Ramos (cell line): ENCODE measurements around the gene BCL7A.
"Not testable (repeated sequence)": the region's sequence is repeated elsewhere in the genome, so short reads cannot be mapped to it uniquely, and the experiment has no call there.

ENCODE experiments used
- in situ Hi-C: fragments of 300-500 bp; cut with MboI; formaldehyde crosslinking; loops from one replicate; pipeline ENCODE4 v1.14.3; 2022; ENCODE audit warnings: low sequenced_read_pairs; ENCODE audit not compliant: unreplicated experiment

The BCL7A gene

DNA sequence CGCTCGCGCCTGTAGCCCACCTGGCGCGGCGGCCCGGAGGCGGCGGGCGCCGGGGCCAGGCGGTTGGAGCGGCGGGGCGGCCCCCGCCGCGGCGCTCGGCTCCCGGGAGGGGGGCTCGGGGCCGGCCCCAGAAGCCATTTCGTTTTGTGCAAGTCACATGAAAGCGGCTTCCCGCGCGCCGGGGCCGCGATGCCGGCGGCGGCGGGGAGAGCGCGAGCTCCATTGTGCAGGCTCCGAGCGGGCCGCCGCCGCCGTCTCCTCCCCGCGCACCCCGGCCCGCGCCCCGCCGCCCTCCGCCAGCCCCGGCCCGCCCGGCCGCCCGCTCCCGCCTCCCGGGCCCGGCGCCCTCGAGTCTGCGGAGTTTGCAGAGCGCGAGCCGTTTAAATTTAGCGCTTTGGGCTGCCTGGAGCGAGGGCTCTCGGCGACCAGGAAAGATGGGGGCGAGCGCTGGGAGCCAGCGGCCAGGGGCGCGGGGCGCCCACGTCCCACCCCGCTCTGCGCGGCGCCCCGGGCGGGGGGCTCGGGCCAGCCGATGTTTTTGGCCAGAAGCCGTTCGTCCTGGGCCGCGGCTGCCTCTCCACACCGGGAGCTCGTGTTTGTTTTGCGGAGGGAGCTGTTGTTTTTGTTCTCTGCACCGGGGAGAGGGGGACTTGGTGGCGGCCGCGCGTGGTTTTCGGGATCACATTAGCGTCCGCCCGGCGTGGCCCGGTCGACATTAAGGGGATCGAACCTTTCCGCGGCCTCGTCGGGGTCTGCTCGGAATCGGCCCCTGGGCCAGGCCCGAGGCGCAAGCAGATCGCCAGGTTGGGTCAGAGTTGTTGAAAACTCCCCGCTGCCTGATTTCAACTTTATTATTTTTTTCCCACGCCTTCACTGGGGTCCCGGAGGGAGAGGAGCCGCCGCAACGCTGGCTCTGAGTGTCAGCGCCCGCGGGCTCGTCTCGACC lies 982 bp downstream of the BCL7A start:
- in situ Hi-C loops = loop anchor here (25.0 kb wide), 1 partner anchor 1115 kb away; no protein-coding TSS in a partner anchor

DNA sequence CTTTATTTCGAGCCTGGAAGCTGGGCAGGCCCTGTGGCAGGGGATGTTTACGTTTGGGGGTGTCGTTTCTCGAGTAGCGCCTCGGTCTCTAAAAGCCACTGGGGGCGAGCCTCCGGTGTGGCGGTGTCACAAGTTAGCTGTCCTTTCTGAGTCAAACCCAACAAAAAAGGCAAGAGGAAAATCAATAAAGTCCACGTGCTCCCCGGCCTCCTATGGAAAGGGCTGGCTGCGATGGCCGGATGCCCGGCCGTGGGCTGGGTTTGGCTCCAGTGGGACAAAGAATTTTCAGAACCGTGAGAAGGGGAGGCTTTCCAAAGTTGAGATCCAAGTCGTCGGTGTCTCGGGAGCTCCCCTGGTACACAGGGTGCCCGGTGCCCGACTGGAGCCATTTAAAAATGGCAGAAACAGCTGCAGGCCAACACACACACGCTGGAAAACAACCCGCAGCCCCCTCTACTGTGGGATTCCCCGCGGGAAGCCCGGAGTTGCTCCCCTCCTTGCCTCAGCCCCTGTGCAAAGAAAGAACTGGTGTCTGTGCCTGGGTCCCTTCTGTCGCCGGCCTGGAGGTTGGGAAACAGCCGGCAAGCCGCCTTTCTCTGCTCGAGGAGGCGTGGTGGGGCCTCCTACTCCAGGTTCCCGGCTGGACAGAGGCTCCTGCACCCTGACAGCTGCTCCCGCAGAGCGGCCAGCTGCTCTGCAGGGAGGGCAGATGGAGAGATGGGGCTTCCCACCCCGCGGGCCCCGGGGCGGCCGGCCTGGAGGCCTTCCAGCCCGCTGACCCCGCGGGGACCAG lies 1.9 kb downstream of the BCL7A start:
- in situ Hi-C loops = loop anchor here (25.0 kb wide), 1 partner anchor 1114 kb away; no protein-coding TSS in a partner anchor

DNA sequence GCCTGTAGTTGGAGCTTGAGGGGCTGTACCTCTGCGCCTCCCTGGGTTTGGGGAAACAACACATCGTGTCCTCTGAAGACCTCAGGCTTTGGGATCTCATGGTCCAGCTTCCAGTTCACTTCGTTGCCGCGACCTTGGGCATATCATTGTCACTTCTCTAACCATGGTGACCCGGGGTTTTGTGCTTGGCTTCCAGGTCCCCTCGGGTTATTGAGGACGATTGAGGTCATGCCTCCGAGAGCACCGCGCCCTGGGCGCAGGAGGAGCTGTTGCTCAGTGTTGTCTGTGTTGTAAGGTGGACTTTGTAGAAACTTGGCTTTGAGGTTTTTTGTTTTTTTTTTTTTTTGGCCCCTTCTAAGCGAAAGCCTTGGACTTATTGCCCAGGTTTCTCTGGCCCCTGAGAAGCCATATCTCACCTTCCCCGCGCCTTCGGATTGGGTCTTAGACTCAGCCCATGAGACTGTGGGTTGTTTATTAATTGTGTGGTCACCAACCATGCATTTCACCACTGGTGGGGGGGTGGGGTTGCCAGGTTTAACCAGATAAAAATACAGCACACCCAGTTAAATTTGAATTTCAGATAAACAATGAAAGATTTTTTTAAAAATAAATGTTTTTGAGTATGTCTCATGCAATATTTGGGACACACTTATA lies 2.6 kb downstream of the BCL7A start:
- in situ Hi-C loops = loop anchor here (25.0 kb wide), 1 partner anchor 1113 kb away; no protein-coding TSS in a partner anchor

DNA sequence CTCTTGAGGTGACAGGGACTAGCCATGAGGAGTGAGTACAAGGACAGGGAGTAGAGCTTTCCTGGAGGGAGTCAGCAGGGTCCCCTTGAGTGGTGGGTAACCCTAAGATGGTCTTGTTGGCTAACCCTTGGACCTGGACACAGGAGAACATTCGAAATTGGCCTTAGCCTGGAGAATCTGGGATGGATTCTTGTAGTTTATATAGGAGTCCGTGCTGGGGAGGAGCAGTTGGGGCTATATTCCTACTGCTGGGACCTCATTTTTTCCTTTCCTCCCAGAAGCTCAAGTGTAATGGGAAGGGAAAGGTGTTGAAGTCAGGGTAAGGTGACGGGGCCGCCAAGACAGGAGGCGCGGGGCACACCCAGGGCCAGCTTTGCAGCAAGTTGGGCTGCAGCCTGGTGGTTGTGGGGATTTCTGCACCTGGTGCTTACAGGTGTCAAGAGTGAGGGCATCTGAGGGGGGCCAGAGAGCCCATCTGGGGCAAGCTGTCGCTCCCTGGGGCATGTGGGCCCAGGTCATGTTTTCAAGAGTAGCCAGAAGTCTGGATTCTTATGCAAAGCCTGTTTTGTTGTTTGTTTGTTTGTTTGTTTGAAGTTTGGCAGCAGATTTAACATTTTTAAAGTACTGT lies 5.1 kb downstream of the BCL7A start:
- in situ Hi-C loops = loop anchor here (5.0 kb wide), 1 partner anchor 45 kb away; no protein-coding TSS in a partner anchor

DNA sequence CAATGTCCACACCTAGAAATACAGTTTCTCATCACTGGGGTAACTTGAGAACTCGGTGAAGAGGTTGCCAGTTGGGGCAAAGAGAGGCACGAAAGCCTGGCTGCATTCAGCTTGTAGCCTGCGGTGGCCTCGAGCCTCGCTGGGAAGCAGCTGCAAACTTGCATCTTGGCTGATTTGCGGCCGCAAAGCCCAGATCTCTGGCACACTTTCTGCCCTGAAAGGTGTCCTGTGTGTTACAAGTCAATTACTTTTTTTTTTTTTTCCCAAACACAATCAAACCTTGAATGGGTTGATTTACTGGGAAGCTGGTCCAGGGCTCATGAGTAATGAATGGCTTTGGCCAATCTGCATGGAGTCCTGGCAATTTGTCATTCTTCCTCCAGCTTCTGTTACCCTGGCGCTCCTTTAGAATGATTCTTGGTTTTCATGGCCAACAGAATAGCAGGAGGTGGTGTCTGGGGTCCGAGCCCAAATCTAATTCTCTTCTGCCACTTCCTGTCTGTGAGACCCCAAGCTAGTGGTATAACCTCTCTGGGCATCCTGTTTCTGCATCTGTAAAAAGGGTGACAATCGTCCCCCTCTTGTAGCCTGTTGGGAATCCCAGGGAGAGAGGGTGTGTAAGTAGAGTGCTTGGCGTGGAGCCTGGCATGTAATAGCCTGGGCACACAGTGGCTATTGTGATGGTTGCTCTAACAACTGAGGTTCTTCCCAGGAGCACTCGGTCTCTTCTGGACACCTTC lies 6.7 kb downstream of the BCL7A start:
- in situ Hi-C loops = loop anchor here (5.0 kb wide), 1 partner anchor 46 kb away; no protein-coding TSS in a partner anchor

DNA sequence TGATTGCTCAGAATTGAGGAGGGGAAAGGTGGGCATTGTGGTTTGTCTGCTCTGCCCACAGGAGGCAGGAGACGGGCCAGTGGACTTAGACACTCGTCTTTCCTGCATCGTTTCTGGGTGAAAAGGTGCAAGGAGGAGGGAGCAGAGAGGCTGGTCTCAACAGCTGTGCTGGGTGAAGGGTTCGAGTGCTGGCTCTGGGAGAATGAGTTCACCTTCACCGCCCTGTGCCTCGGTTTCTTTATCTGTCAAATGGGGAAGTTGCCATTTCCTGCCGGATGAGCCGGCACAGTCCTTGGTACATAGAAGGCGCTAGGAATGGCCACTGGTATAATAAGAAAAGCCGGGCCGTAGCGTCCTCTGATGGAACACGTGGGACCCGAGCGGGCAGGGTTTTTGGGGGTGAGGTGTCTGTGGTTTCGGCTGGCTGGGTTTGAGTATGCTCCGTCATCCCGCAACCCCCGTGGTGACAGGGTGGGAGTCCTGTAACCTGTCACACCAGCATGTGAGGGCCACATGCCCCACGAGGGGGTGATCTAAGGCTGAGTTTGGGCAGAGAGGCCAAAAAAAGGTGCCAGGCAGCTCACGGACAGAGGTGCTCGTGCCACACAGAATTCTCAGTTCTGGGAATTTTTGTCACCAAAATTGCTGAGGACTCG lies 7.3 kb downstream of the BCL7A start:
- in situ Hi-C loops = loop anchor here (5.0 kb wide), 1 partner anchor 47 kb away; no protein-coding TSS in a partner anchor

DNA sequence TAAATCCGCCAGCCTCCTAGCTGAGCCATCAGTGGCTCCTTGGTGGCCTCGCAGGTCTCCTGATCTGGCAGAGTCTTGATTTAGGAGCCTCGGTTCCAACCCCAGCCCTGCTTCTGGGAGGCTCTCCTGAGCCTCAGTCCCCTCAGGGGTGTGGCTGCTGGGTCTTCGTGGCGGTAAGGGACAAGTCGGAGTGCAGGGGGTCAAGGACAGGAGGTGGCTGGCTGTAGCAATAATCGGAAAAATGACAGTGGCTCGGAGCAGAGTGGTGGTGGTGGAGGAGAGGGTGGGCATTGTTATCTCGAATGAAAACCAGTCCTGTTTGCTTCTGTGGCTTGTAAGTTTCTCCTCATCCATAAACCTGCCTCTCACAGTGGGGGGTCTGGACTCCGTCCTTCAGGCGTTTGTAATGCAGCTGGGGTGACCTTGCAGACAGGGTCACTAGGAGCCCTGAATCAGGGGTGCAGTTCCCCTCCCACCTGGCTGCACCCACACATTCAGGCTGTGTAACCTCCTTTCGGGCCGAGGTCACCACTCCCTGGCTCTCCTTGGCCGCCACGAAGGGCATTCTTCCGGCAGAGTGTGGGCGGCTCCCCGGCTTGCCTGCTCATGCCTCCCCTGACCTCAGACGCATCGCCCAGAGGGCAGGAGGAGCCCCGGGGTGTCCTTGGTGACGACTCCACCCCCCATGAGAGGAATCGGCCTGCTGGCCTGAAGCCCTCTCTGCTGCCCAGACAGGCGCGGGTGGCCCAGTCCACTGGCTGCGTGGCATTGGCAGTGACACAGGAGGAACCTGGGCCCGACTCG lies 8.1 kb downstream of the BCL7A start:
- in situ Hi-C loops = loop anchor here (5.0 kb wide), 1 partner anchor 48 kb away; no protein-coding TSS in a partner anchor

DNA sequence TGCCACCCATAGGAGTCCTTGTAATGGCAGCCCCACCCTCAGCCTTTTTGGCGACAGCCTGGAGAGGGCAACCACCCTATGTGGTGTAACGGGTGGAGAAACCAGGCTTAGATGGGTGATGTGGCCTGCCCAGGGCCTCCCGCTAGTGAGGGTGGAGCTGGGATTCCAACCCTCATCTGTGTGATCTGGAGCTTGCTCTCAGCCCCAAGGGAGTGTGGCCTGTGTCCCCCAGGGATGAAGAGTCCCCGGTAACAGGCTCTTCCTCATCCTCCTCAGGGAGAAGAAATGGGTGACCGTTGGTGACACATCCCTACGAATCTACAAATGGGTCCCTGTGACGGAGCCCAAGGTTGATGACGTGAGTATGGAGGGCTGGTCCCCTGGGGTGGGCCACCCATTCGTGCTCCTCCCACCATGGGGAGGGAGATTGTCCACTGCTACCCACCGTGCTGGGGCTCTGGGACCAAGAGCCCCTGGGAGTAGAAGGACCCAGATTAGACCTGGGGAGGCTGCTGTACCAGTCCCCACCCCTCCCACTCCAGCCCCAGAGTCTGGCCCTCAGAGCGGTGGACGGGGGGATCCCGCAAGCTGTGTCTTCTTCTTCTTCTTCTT lies 8.8 kb downstream of the BCL7A start:
- in situ Hi-C loops = no loop called here

DNA sequence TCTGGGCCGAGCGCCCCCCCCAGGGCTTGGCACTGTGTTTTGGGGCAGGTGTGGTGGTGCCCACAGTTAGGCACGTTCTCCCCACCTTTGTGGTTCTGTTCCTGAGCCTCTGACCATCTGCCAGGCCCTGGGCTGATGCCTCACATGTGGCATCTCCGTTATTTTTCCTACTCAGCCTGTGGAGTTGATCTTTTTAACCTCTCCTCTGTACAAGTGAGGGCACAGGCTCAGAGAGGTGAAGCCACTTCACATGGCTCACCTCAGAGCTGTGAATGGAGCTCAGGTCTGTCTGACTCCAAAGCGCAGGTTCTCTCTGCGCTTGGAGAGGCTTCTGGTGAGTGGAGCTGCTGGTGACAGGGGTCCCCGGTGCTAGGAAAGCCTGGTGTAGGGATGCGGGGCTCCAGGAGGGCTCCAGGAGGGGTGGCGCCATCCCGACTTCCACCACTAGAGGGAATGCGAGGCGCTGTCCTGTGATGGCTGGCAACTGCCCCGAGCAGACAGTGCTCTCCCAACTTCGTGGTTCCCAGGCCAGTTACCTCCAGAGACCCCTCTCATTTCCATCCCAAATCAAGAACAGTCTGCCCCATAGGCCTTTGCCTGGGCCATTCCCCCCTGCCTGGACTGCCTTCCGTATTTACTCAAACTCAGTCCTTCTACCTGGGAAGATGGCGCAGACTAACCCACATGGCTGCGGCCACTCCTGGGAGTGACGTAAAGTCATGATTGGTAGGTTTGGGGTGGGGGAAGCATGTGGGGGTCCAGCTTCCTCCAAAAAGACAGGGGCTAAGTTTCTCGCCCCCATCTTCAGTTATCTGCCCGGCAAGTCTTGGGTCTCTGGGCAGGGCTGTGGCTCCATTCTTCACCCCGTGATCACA lies 9.9 kb downstream of the BCL7A start:
- in situ Hi-C loops = no loop called here

DNA sequence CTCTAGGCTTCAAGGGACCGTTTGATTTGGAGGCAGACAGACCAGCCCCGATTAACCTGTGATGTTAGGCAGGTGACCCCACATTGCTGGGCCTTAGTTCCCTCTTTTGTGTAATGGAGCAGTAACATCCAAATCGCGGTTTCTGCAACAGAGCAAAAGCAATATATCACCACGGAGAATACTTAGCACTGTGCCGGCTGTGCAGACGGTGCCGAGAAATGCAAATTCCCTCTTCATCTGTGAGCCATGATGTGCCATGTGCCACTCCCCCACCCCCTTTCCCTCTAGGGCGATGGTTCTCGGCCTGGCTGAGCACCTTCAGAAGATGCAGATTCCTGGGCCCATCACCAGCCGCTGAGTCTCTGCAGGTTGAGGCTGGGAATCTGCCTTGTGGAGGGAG lies 10.9 kb downstream of the BCL7A start:
- in situ Hi-C loops = no loop called here

DNA sequence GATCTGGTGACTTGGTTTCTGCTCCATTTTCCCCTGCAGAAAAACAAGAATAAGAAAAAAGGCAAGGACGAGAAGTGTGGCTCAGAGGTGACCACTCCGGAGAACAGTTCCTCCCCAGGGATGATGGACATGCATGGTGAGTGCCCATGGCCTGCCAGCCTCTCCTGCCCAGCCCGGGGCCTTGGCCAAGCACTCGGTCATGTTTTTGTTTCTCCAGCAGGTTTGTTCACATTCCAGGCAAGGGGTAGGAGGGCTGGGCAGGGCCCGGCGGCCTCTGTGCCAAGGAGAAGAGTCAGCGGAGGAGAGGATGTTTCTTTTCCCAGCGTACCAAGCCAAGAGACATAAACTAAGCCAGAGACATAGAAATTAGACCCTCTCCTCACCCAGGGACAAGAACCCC lies 13.6 kb downstream of the BCL7A start:
- in situ Hi-C loops = no loop called here

DNA sequence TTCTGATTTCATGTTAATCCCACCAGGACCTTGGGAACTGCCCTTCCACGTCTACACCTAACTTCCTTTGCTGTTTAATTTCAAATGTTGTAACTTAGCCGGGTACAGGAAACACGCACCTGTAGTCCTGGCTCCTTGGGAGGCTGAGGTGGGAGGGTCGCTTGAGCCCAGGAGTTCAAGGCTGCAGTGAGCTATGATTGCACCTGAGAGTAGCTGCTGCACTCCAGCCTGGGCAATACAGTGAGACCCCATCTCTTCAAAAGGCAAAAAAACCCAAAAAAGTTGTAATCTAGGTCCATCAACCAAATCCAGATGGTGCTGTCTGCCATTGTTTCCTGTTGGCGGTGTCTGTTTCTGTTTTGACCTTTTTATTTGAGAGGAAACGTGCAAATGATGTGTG lies 14.5 kb downstream of the BCL7A start:
- in situ Hi-C loops = no loop called here

DNA sequence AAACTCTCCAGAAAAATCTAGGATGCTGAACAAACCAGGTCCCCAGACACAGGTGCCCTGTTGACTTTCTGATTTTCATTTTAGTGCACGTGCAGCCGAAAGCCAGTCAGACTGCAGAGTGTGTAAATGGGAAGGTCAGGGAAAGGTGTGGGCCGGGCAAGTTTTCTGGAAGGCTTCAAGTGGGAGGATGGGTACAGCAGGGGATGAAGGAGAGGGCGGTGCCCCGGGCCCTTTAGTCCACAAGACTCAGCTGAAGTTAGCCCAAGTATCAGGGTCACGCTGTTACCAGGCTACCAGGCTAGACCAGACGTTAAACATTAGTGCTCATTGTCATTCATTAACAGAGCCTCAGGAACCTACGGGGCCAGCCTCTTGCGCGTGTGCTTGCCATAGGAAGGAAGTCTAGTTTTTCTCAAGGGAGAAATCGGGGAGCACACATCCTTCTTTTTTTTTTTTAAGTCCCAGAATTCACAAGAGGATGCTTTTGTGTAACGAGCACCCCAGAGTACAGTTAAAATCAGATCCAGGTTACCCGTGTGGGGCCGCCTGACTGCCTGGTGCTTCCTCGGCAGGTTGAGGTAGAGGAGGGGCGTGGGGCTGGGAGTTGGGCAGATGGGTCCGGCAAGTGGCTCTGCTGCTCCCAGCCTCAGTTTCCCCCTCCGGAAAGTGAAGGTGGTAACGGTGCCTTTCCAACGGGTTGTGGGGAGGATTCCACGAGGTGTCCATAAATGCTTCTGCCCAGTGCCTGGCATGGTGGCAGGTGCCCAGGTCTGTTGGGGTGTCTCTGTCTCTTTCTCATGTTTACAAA lies 19.1 kb downstream of the BCL7A start:
- in situ Hi-C loops = no loop called here

DNA sequence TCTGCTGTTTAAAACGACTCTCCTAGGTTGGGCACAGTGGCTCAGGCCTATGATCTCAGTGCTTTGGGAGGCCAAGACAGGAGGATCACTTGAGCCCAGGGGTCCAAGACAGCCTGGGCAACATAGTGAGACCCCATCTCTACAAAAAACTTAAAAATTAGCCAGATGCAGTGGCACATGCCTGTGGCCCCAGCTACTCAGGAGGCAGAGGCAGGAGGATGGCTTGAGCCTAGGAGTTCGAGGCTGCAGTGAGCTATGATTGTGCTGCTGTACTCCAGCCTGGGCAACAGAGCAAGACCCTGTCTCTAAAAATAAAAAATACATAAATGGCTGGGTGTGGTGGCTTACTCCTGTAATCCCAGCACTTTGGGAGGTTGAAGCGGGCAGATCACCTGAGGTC lies 19.8 kb downstream of the BCL7A start:
- in situ Hi-C loops = not testable (repeated sequence)

DNA sequence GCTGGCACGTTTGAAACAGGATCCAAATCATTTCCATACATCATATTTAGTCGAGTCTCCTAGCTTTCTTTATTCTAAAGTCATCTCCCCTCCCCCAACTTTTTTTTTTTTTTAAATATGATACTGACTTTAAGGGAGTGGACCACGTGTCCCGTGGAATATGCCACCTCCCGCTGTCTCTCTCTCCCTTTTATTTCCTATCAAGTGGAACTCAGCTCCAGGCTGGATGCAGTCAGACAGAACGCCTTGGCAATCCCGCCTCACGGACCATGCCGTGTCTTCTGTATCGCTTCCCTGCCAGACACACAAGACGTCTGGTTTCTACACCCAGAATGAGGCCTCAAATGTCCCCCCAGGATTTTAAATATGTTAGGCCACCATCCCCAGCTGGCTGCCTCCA lies 21.2 kb downstream of the BCL7A start:
- in situ Hi-C loops = no loop called here

DNA sequence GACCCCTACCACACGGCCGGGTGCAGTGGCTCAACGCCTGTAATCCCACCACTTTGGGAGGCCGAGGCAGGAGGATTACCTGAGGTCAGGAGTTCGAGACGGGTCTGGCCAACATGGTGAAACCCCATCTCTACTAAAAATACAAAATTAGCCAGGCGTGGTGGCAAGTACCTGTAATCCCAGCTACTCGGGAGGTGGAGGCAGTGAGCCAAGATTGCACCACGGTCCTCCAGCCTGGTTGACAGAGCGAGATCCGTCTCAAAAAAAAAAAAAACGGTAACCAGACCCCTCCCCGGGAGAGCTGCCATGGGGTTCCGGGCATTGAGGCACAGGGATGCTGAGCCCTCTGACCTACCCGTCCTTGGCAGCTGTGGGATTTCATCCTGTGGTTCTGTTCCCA lies 21.8 kb downstream of the BCL7A start:
- in situ Hi-C loops = no loop called here
